SK-N-SH treated with all-trans-retinoic acid at 6 μM for 48 hours (cell line): ENCODE measurements around the gene CLNK.

ENCODE experiments used
- ATAC-seq: fragments of 200-7000 bp; cut with Tn5 transposase; 3 replicates; pipeline ENCODE4 v1.9.1; 2020; ENCODE audit warnings: mild to moderate bottlenecking, moderate library complexity
- ARNTL ChIP-seq: fragments of 450-650 bp; formaldehyde crosslinking; IDR thresholded peaks from 2 replicates; pipeline ENCODE4 v1.5.0; 2020; ENCODE audit warnings: low read depth, mild to moderate bottlenecking, moderate library complexity, borderline replicate concordance
- BACH2 ChIP-seq: fragments of 250-450 bp; sonication (Bioruptor Pico); IDR thresholded peaks from 2 replicates; pipeline ENCODE4 v1.9.0; 2021; ENCODE audit warnings: mild to moderate bottlenecking, borderline replicate concordance
- CREB5 ChIP-seq: fragments of 250-450 bp; sonication (Bioruptor Pico); IDR thresholded peaks from 2 replicates; pipeline ENCODE4 v1.5.1; 2020; ENCODE audit warnings: low read depth, mild to moderate bottlenecking, moderate library complexity
- CSDC2 ChIP-seq: fragments of 250-450 bp; sonication (Bioruptor Pico); IDR thresholded peaks from 2 replicates; pipeline ENCODE4 v1.5.0; 2020; ENCODE audit warnings: mild to moderate bottlenecking, moderate library complexity
- CSRNP3 ChIP-seq: fragments of 250-450 bp; sonication (Bioruptor Pico); IDR thresholded peaks from 2 replicates; pipeline ENCODE4 v1.5.1; 2021; ENCODE audit warnings: mild to moderate bottlenecking, moderate library complexity
- ESRRG ChIP-seq: fragments of 250-450 bp; sonication (Bioruptor Pico); IDR thresholded peaks from 2 replicates; pipeline ENCODE4 v1.6.1; 2021; ENCODE audit warnings: mild to moderate bottlenecking
- GLIS3 ChIP-seq: fragments of 250-450 bp; sonication (Bioruptor Pico); IDR thresholded peaks from 2 replicates; pipeline ENCODE4 v1.5.0; 2020; ENCODE audit warnings: mild to moderate bottlenecking, moderate library complexity
- ISL1 ChIP-seq: fragments of 250-450 bp; sonication (Bioruptor Pico); IDR thresholded peaks from 2 replicates; pipeline ENCODE4 v2.1.2; 2022; ENCODE audit warnings: mild to moderate bottlenecking, moderate library complexity
- OSR1 ChIP-seq: fragments of 250-450 bp; sonication (Bioruptor Pico); IDR thresholded peaks from 2 replicates; pipeline ENCODE4 v1.8.0; 2022; ENCODE audit warnings: moderate library complexity, mild to moderate bottlenecking, inconsistent platforms
- PATZ1 ChIP-seq: fragments of 250-450 bp; sonication (Bioruptor Pico); IDR thresholded peaks from 2 replicates; pipeline ENCODE4 v1.8.0; 2020; ENCODE audit warnings: mild to moderate bottlenecking, moderate library complexity, borderline replicate concordance
- POU6F1 ChIP-seq: fragments of 250-450 bp; sonication (Bioruptor Pico); IDR thresholded peaks from 2 replicates; pipeline ENCODE4 v1.8.0; 2021; ENCODE audit warnings: low read depth, mild to moderate bottlenecking, moderate library complexity, borderline replicate concordance
- PPARA ChIP-seq: fragments of 250-450 bp; sonication (Bioruptor Pico); IDR thresholded peaks from 2 replicates; pipeline ENCODE4 v1.5.0; 2020; ENCODE audit warnings: mild to moderate bottlenecking, borderline replicate concordance
- RARB ChIP-seq: fragments of 250-450 bp; sonication (Bioruptor Pico); IDR thresholded peaks from 2 replicates; pipeline ENCODE4 v1.8.0; 2021; ENCODE audit warnings: mild to moderate bottlenecking, moderate library complexity
- SNAI2 ChIP-seq: fragments of 250-450 bp; sonication (Bioruptor Pico); IDR thresholded peaks from 2 replicates; pipeline ENCODE4 v1.5.0; 2020; ENCODE audit warnings: mild to moderate bottlenecking, moderate library complexity
- TCF4 ChIP-seq: fragments of 250-450 bp; sonication (Bioruptor Pico); IDR thresholded peaks from 2 replicates; pipeline ENCODE4 v1.8.0; 2021; ENCODE audit warnings: mild to moderate bottlenecking, moderate library complexity, borderline replicate concordance
- TOX ChIP-seq: fragments of 250-450 bp; sonication (Bioruptor Pico); IDR thresholded peaks from 2 replicates; pipeline ENCODE4 v1.8.0; 2021; ENCODE audit warnings: mild to moderate bottlenecking, moderate library complexity, borderline replicate concordance
- ZC3H10 ChIP-seq: fragments of 250-450 bp; sonication (Bioruptor Pico); IDR thresholded peaks from 2 replicates; pipeline ENCODE4 v1.5.1; 2021; ENCODE audit warnings: mild to moderate bottlenecking, moderate library complexity
- ZFP3 ChIP-seq: fragments of 250-450 bp; sonication (Bioruptor Pico); IDR thresholded peaks from 2 replicates; pipeline ENCODE4 v1.5.0; 2020; ENCODE audit warnings: mild to moderate bottlenecking, moderate library complexity
- ZFP30 ChIP-seq: fragments of 450-650 bp; formaldehyde crosslinking; IDR thresholded peaks from 2 replicates; pipeline ENCODE4 v1.5.0; 2022; ENCODE audit warnings: mild to moderate bottlenecking, moderate library complexity
- ZNF565 ChIP-seq: fragments of 450-650 bp; formaldehyde crosslinking; conservative IDR thresholded peaks from 2 replicates; pipeline ENCODE4 v1.5.0; 2020; ENCODE audit warnings: low read depth, mild to moderate bottlenecking, moderate library complexity
- ZNF70 ChIP-seq: fragments of 450-650 bp; formaldehyde crosslinking; IDR thresholded peaks from 2 replicates; pipeline ENCODE4 v1.5.0; 2020; ENCODE audit warnings: mild to moderate bottlenecking, moderate library complexity
- ZNF8 ChIP-seq: fragments of 450-650 bp; formaldehyde crosslinking; IDR thresholded peaks from 2 replicates; pipeline ENCODE4 v1.5.0; 2020; ENCODE audit warnings: mild to moderate bottlenecking, moderate library complexity

CLNK gene

GRCh38 chr4:10582951-10583350 is 101.6 kb downstream of the CLNK start:
- ATAC-seq, result no peak

GRCh38 chr4:10582059-10582686 is 102.4 kb downstream of the CLNK start:
- no peak for ATAC-seq
- TF ChIP-seq ZNF565 (CRISPR knock-in tag), result no peak
- no peak for TF ChIP-seq RARB (CRISPR knock-in tag)
- TF ChIP-seq ZFP30 (CRISPR knock-in tag), result no peak
- TF ChIP-seq CREB5 (CRISPR knock-in tag), result no peak
- TF ChIP-seq ESRRG (CRISPR knock-in tag), result no peak
- TF ChIP-seq ZFP3 (CRISPR knock-in tag), result no peak
- no peak for TF ChIP-seq OSR1 (CRISPR knock-in tag)
- TF ChIP-seq ISL1 (CRISPR knock-in tag), result no peak
- TF ChIP-seq POU6F1 (CRISPR knock-in tag), result no peak
- TF ChIP-seq TOX (CRISPR knock-in tag), result no peak
- TF ChIP-seq TCF4, result no peak
- no peak for TF ChIP-seq CSRNP3
- no peak for TF ChIP-seq ZC3H10 (CRISPR knock-in tag)

More at GRCh38 chr4:10582951-10583350, 101.6 kb downstream of the CLNK start:
- TF ChIP-seq CSDC2, result no peak
- TF ChIP-seq TOX (CRISPR knock-in tag), result no peak
- no peak for TF ChIP-seq ISL1 (CRISPR knock-in tag)
- no peak for TF ChIP-seq BACH2 (CRISPR knock-in tag)
- no peak for TF ChIP-seq GLIS3 (CRISPR knock-in tag)
- no peak for TF ChIP-seq RARB (CRISPR knock-in tag)
- no peak for TF ChIP-seq PPARA (CRISPR knock-in tag)
- no peak for TF ChIP-seq ZC3H10 (CRISPR knock-in tag)
- TF ChIP-seq ZFP30 (CRISPR knock-in tag), result no peak
- TF ChIP-seq SNAI2, result no peak

- no peak for TF ChIP-seq ARNTL
- no peak for TF ChIP-seq CREB5 (CRISPR knock-in tag)
- TF ChIP-seq SNAI2, result no peak
- no peak for TF ChIP-seq OSR1 (CRISPR knock-in tag)
- TF ChIP-seq ZNF565 (CRISPR knock-in tag), result no peak
- TF ChIP-seq ESRRG (CRISPR knock-in tag), result no peak
- no peak for TF ChIP-seq PATZ1 (CRISPR knock-in tag)
- TF ChIP-seq ZNF8 (CRISPR knock-in tag), result no peak
- TF ChIP-seq POU6F1 (CRISPR knock-in tag), result no peak
- TF ChIP-seq TOX (CRISPR knock-in tag), result no peak
- TF ChIP-seq GLIS3 (CRISPR knock-in tag), result no peak
- TF ChIP-seq ZC3H10 (CRISPR knock-in tag), result no peak
- no peak for TF ChIP-seq ZFP30 (CRISPR knock-in tag)
- TF ChIP-seq RARB (CRISPR knock-in tag), result no peak
- no peak for TF ChIP-seq ZNF70 (CRISPR knock-in tag)
These were observed 103.5 kb downstream of the CLNK start for GRCh38 chr4:10581022-10581421.

More at GRCh38 chr4:10581022-10581421, 103.5 kb downstream of the CLNK start:
- ATAC-seq, result no peak
